NCI-H446 (cell line): ENCODE measurements around the gene GPC5.

Source experiments
- DNase-seq, 2 experiments: peaks; one replicate each; lab custom pipeline; 2025; lab: John Stamatoyannopoulos, UW

Gene GPC5

GRCh38 chr13:92547266-92547665 is 1148.8 kb downstream of the GPC5 start:
- DNase-seq, result no peak

- DNase-seq, result no peak
These were observed 1150.9 kb downstream of the GPC5 start for GRCh38 chr13:92549276-92549675.

GRCh38 chr13:92553470-92554114 is 1155.2 kb downstream of the GPC5 start:
- DNase-seq, result no peak

GRCh38 chr13:92560883-92561282 is 1162.5 kb downstream of the GPC5 start:
- DNase-seq, result no peak

- no peak for DNase-seq
These were observed 1166.5 kb downstream of the GPC5 start for GRCh38 chr13:92564942-92565341.

- no peak for DNase-seq
These were observed 1168.3 kb downstream of the GPC5 start for GRCh38 chr13:92566767-92567166.

- no peak for DNase-seq
These were observed 1173.8 kb downstream of the GPC5 start for GRCh38 chr13:92572190-92572589.

GRCh38 chr13:92573467-92574057 is 1175.1 kb downstream of the GPC5 start:
- DNase-seq, result no peak

- DNase-seq, result no peak
These were observed 1176.1 kb downstream of the GPC5 start for GRCh38 chr13:92574499-92574898.

- no peak for DNase-seq
These were observed 1177.4 kb downstream of the GPC5 start for GRCh38 chr13:92575777-92576176.

- DNase-seq, result no peak
These were observed 1179.9 kb downstream of the GPC5 start for GRCh38 chr13:92578358-92578757.

GRCh38 chr13:92589955-92590354 is 1191.5 kb downstream of the GPC5 start:
- DNase-seq, result no peak

GRCh38 chr13:92590503-92590908 is 1192.1 kb downstream of the GPC5 start:
- DNase-seq, result no peak

- DNase-seq, result no peak
These were observed 1192.7 kb downstream of the GPC5 start for GRCh38 chr13:92591117-92591516.

- no peak for DNase-seq
These were observed 1194.3 kb downstream of the GPC5 start for GRCh38 chr13:92592757-92593156.

GRCh38 chr13:92602560-92602959 is 1204.1 kb downstream of the GPC5 start:
- no peak for DNase-seq

- DNase-seq, result no peak
These were observed 1211.0 kb downstream of the GPC5 start for GRCh38 chr13:92609376-92609775.

GRCh38 chr13:92612892-92613291 is 1214.5 kb downstream of the GPC5 start:
- DNase-seq, result no peak

- DNase-seq, result no peak
These were observed 1215.5 kb downstream of the GPC5 start for GRCh38 chr13:92613921-92614320.

GRCh38 chr13:92621985-92622384 is 1223.6 kb downstream of the GPC5 start:
- no peak for DNase-seq

- DNase-seq, result no peak
These were observed 1224.5 kb downstream of the GPC5 start for GRCh38 chr13:92622905-92623304.

- DNase-seq, result no peak
These were observed 1227.9 kb downstream of the GPC5 start for GRCh38 chr13:92626274-92626673.

GRCh38 chr13:92640936-92641335 is 1242.5 kb downstream of the GPC5 start:
- DNase-seq, result no peak
